NCI-H345 (cell line): Measurements from ENCODE around the gene NCAM1.
"Not testable (repeated sequence)": the region's sequence is repeated elsewhere in the genome, so short reads cannot be mapped to it uniquely, and the experiment has no call there.

Experiments used
- DNase-seq: peaks from one replicate; lab custom pipeline; 2025; lab: John Stamatoyannopoulos, UW

NCAM1 gene

GRCh38 chr11:113275602-113276001 lies 314.4 kb downstream of the NCAM1 start:
- DNase-seq: no peak

DNA sequence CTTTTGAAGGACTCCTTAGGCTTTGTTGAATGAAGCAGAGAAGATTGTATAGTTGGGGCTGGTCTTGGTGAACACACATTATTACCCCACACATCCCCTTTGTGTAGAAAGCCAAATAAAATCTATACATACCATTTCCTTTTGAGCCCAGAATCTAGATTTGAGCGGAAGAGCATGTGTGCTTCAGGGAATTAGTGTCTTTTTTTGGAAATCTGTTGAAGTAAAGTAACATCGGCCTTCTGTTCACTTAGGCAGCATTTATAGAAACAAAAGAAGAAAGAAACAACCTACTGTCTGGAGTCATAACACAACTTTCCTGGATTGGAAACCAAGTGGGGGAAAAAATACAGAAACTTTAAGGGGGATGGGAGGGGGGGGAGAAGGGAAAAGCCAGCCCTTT lies 315.2 kb downstream of the NCAM1 start:
- DNase-seq: no peak

GRCh38 chr11:113277907-113278306 lies 316.7 kb downstream of the NCAM1 start:
- DNase-seq: no peak

GRCh38 chr11:113278481-113278880 lies 317.3 kb downstream of the NCAM1 start:
- DNase-seq: no peak

- DNase-seq: no peak
Measured at GRCh38 chr11:113278925-113279324, 317.7 kb downstream of the NCAM1 start.

- no peak for DNase-seq
Measured at GRCh38 chr11:113279591-113279990, 318.4 kb downstream of the NCAM1 start.

DNA sequence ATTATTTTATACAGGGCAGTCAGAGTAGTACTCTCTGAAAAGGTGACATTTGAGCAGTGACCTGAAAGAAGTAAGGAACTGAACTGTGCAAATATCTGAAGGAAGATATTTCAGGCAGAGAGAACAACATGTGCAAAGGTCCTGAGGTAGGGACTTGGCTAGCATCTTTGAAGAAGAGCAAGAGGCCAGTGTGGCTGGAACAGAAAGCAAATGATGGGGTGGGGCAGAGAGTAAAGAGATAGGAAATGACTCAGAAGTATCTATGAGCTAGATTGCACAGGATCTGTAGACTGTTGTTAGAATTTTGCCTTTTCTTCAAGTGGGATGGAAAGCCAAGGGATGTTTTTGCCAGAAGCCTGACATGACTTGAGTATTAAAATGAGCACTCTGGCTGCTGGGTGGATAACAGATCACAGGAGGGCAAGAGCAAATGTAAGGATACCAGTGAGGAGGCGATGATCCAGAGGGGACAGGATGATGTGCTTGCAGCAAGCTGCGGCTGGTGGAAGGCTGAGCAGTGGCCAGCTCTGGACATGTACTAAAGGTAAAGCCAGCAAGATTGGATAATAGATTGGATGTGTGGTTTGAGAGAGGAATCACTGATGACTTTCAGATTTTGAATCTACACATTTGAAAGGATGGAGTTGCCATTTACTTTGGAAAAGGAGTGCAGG lies 320.0 kb downstream of the NCAM1 start:
- DNase-seq: no peak

- no peak for DNase-seq
Measured at GRCh38 chr11:113282898-113283437, 321.7 kb downstream of the NCAM1 start.

DNA sequence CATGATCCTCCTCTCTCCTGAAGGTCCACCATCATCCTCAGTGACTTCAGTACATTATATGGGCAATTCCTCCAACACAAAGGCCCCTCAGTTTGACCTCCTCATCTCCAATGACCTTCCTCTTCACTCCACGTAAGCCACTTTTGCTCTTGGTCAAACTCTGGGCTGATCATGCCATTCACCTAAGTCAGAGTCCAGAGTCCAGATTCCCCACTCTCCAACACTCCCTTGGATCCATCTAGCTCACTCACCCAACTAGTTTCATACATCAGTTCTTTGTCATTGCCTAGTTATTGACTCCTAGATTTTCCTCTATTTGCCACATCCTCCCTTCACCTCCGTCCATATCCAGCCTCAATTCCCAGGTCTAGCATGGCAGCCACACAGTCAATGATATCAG lies 322.7 kb downstream of the NCAM1 start:
- DNase-seq: no peak

DNA sequence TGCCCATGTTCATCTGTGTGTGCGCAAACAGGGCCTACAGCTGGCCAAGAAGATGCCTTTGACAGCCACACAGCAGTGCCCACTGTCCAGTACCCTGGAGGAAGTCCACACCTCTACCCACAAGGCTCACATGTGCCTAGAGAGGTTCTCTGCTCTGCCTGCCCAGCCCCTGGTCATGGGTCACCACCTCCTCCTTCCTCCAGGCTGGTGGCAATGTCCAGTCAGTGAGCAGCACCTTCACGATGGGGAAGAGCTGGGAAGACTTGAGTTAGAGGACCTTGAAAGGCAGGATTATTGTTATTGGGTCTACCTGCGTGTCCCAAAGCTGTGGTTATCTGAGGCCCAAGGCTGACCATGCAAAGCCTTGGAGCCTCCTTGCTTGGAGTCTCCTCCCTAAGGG lies 324.8 kb downstream of the NCAM1 start:
- no peak for DNase-seq

DNA sequence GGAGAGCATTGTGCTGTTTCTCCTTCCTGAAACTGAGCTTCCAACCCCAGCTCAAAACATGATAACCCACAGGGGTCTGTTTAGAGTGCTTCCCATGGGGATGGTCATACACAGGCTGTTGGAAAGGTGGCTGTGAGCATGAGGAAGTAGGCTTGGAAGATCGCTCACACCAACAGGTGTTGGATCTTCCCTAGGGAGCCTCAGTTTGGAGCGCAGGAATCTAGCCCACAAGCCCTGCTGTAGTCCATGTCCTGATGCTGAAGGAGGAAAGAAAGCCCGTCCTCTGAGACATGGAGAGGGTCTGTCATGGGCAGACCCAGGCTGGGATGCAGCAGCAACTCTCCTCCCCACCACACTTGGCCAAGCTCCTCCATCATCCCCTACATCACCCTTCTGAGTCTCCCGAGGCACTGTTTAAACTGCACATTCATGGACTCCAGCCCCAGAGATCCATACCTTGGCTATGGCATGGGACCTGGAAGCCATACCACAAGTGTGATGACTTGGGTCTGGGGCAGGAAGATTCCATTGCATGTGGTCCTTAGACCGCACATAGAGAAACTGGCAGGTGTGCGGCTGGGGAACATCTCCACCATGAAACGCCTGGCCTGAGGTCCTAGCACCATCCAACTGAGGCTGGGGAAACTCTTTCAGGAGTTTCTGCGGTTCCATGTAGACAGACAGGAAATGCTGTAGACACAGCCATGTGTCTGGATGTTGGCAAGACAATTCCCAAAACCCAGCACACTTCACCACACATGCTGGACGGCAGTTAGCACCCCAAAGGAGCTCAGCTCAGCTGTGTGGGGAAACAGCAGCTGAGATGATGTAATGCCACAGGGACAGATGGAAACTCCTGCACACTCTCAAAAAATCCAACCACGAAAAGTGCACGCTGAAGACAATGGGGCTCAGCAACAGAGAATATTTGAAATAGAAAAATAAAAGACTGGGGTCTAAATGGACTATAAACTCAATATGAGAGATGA lies 325.6 kb downstream of the NCAM1 start:
- no peak for DNase-seq

DNA sequence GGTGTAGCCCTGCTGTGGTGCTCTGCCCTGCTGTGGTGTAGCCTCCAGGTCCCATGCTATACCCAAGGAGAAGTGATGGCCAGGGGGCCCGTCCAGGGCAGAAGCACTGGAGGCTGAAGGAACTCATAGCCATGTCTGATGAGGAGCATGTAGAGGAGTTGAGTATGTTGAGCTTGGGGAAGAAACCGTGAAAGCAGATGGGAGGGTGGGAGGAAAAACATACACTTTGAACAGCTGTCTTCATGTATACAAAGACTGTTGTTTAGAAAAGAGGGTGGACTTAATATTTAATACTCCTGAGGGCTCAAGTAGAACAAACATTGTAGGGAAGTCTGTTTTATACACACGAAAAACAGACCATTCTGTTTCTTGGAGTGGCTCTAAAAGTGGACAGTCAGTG lies 326.6 kb downstream of the NCAM1 start:
- DNase-seq: no peak

DNA sequence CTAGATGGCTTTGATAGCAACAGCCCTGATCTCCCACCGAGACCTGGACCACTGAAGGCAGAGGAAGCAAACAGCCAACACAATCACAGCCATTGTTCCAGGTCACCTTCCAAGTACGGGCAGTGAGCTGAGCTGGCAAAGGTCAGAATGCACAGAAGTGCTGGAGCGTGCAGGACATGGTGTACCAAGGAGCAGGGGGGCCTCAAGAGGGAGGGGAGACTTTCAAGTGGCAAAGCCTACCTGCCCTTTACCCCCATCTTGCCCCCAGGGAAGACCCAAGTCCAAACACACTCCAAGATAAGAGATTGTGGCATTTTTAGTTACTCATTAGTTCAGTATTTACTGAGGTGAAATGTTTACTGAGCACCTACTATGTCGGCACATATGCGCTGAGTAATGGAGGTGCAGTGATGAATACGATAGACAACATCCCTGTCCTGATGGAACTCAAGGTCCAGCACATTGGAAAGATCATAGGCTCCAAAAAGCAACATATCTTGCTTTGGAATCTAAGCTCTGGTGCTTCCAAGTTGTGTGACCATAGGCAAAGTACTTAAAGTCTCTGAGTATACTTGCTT lies 327.2 kb downstream of the NCAM1 start:
- DNase-seq: no peak

- peak; percentile 64 for DNase-seq
Measured at GRCh38 chr11:113289431-113290187, 328.4 kb downstream of the NCAM1 start.

DNA sequence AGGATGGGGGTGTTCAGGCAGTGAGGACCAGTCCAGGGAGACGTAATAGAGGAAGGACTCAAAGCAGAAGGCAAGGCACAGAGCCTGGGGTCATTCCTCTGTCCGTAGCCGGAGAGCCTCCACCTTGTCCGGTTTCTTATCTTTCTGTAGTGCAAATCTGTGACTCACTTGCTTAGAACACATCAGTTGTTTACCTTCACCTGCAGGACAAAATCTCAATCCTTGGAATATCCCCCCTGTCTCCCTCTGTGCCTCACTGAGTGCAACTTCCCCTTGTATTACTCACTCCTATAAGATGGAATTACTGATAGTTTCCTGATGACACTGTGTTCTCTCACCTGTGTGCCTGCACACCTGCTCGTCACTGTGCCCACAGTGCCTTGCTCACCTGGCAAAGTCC lies 332.7 kb downstream of the NCAM1 start:
- no peak for DNase-seq

DNA sequence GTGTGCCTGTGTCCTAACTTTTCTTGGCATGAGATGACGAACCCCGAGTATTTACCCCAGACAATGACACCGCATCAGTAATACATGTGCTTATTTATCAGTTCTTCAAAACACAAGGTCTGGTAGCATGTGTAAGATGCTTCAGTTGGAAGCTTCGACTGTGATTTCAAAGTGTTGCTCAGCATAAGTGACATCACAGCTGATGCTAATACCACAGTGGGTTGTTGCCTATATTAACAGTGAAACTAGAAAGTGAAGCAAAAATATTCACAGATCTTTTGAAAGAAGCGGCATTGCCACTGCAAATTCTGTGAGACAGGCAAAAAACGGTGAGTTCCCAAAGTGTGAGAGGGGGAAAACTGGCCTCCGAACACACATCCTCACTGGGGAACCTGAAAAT lies 334.8 kb downstream of the NCAM1 start:
- no peak for DNase-seq

DNA sequence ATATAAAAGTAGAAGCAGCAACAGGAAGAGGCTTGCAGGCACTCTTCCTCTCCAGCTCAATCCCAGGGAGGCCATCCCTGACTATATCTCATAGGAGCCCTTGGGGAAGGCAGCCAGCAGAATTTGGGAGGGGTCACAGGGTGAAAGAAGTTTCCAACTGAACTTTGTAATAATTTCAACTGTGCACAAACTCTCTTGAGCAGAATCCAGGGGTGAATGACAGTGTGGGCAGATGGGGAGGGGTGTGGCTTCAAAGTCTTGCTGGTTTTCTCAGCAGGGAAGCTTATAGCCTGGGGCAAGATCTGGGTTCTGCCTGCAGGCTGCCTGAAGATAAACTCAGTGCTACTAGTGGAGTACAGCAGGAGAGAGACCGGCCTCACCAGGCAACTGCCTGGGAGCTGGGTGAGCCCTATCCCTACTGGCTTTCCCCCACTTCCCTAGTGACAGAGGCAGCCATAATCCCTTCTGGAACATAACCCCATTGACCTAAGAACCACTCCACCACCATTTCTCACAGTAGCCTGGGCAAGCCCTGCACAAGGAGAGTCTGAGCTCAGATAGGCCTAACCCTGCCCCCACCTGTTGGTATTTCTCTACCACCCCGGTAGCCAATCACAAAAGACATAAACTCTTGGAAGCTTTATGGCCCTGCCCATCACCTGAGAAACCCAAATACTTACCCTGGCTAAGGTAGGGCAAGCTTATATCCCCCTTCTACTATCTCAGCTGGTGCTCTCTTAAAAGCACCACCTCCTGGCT lies 335.4 kb downstream of the NCAM1 start:
- peak; percentile 51 for DNase-seq

GRCh38 chr11:113298496-113298895 lies 337.3 kb downstream of the NCAM1 start:
- not testable (repeated sequence) for DNase-seq

DNA sequence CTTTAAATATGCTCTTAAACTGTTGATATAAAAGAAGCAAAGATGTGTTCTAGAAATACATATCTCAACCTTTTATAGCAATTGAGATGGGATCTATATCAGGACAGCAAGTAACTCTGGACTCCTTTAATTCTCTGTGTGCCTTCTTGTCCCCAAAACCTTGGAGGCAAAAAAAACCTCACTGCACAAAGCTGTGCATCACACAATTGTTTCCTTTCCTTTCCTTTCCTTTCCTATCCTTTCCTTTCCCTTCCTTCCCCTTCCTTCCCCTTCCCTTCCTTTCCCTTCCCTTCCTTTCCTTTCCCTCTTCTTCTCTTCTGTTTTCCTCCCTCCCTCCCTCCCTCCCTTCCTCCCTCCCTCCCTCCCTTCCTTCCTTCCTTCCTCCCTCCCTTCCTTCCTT lies 343.7 kb downstream of the NCAM1 start:
- no peak for DNase-seq

DNA sequence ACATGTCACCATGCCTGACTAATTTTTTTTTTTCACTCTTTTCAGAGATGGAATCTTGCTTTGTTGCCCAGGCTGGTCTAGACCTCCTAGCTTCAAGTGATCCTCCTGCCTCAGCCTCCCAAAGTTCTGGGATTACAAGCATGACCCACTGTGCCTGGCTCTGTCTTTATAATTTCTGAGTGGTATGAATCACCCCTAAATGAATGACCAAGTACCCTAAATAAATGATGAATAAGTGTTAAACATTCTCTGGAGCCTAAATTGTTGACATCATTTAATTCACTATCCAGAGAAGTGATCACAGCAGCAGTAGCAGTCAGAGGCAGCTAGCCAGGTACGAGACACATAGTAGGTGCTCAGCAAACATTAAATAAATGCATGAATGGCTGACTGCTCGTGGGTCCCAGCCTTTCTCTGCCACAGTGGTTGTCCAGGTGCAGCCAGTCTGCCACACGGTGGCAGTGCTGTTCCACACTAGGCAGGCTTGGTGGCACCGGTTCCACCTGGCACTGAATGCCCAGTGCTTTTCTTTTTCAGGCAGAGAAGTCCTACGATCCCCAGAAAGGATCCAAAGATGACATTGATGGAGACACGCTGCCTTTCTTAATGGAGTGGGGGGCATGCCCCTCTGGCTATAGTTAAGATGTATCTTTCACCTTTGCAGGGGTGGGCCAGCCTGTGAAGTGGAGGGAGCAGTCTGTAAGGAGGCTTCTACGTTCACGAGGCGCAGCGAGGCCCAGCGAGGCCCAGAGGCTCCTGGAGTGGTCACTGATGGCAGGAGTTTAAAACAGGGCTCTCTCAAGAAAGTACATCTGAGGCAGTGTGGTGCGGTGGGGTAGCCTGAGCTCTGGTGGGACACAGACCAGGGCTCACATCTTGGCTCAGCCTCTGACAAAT lies 344.5 kb downstream of the NCAM1 start:
- peak; percentile 75 for DNase-seq
